ENCODE data around the gene BTD.

Gene BTD

GRCh38 chr3:15637131-15637951 is 35.8 kb downstream of the BTD start:
- DNase-seq (ENCODE audit: low read depth) = no peak

- DNase-seq (ENCODE audit: low read depth) = no peak
Measured at GRCh38 chr3:15638193-15638890, 36.8 kb downstream of the BTD start.

GRCh38 chr3:15638891-15639262 is 37.3 kb downstream of the BTD start:
- DNase-seq (ENCODE audit: low read depth) = no peak

- no peak for DNase-seq (ENCODE audit: low read depth)
Measured at GRCh38 chr3:15645246-15645645, 43.7 kb downstream of the BTD start.

GRCh38 chr3:15645740-15646501 is 44.4 kb downstream of the BTD start:
- peak; percentile 52 for DNase-seq (ENCODE audit: low read depth)

- DNase-seq (ENCODE audit: low read depth) = peak; percentile 95
Measured at GRCh38 chr3:15646851-15647511, 45.4 kb downstream of the BTD start.

GRCh38 chr3:15647611-15648167 is 46.1 kb downstream of the BTD start:
- DNase-seq (ENCODE audit: low read depth) = no peak

- DNase-seq (ENCODE audit: low read depth) = no peak
Measured at GRCh38 chr3:15649341-15649740, 47.8 kb downstream of the BTD start.

- DNase-seq (ENCODE audit: low read depth) = no peak
Measured at GRCh38 chr3:15649858-15650257, 48.3 kb downstream of the BTD start.

GRCh38 chr3:15651396-15651795 is 49.9 kb downstream of the BTD start:
- DNase-seq (ENCODE audit: low read depth) = no peak

- DNase-seq (ENCODE audit: low read depth) = no peak
Measured at GRCh38 chr3:15653321-15653720, 51.8 kb downstream of the BTD start.

GRCh38 chr3:15654127-15654526 is 52.6 kb downstream of the BTD start:
- no peak for DNase-seq (ENCODE audit: low read depth)

GRCh38 chr3:15654891-15655290 is 53.3 kb downstream of the BTD start:
- DNase-seq (ENCODE audit: low read depth) = no peak

GRCh38 chr3:15656342-15656741 is 54.8 kb downstream of the BTD start:
- no peak for DNase-seq (ENCODE audit: low read depth)

- DNase-seq (ENCODE audit: low read depth) = no peak
Measured at GRCh38 chr3:15657016-15657415, 55.5 kb downstream of the BTD start.

- DNase-seq (ENCODE audit: low read depth) = no peak
Measured at GRCh38 chr3:15659254-15659975, 57.9 kb downstream of the BTD start.

- DNase-seq (ENCODE audit: low read depth) = no peak
Measured at GRCh38 chr3:15660055-15660935, 58.8 kb downstream of the BTD start.

GRCh38 chr3:15664144-15664543 is 62.6 kb downstream of the BTD start:
- DNase-seq (ENCODE audit: low read depth) = no peak

GRCh38 chr3:15665510-15666150 is 64.1 kb downstream of the BTD start:
- no peak for DNase-seq (ENCODE audit: low read depth)

- DNase-seq (ENCODE audit: low read depth) = no peak
Measured at GRCh38 chr3:15666277-15666676, 64.7 kb downstream of the BTD start.
